Ovary (tissue), 3 donors: Measurements from ENCODE around the gene AP5B1.

Experiments
- POLR2A ChIP-seq: fragments of 450-650 bp; IDR thresholded peaks from one replicate; pipeline ENCODE4 v1.6.1; 2017; ENCODE audit warnings: antibody characterized with exemption, mild to moderate bottlenecking, moderate library complexity
- TF ChIP-seq, protein P1 (sequence below), 3 donors: fragments of 450-650 bp in 2 of 3; fragments of 200-600 bp in 1 of 3; IDR thresholded peaks; one replicate each; pipeline versions ENCODE4 v1.5.1 to v1.8.0; 2016 to 2022; ENCODE audit warnings: antibody characterized with exemption in 3 of 3, mild to moderate bottlenecking in 1 of 3
- donor health status: DM: no; HTN: no; CAD: no.

DNA sequence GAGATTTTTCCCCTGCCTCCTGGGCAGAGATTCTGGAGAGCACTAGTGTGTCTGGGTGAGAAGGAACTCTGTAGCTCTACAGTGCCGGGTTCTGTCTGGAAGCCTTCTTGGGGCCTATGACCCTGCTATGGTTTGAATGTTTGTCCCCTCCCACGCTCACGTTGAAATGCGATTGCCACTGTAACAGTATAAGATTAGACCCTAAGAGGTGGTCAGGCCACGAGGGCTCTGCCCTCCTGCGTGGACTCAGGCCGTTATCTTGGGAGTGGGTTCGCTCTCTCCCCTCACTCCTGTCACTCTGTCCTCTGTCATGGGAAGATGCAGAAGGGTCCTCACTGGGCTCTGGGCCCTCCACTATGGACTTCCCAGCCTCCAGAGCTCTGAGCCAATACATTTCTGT, 3.5 kb downstream of the AP5B1 start:
- TF ChIP-seq, protein P1, sequence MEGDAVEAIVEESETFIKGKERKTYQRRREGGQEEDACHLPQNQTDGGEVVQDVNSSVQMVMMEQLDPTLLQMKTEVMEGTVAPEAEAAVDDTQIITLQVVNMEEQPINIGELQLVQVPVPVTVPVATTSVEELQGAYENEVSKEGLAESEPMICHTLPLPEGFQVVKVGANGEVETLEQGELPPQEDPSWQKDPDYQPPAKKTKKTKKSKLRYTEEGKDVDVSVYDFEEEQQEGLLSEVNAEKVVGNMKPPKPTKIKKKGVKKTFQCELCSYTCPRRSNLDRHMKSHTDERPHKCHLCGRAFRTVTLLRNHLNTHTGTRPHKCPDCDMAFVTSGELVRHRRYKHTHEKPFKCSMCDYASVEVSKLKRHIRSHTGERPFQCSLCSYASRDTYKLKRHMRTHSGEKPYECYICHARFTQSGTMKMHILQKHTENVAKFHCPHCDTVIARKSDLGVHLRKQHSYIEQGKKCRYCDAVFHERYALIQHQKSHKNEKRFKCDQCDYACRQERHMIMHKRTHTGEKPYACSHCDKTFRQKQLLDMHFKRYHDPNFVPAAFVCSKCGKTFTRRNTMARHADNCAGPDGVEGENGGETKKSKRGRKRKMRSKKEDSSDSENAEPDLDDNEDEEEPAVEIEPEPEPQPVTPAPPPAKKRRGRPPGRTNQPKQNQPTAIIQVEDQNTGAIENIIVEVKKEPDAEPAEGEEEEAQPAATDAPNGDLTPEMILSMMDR (IDR thresholded peaks at IDR 0.05): no peak
- no peak for TF ChIP-seq POLR2A
